IPS DF 4.7 (cell line): ENCODE measurements around the gene PLCG2.

Experiments used
- DNase-seq: peaks from one replicate; pipeline ENCODE4 v3.0.0-alpha.2; 2013; ENCODE audit warnings: low spot score; ENCODE audit errors: extremely low read depth

The PLCG2 gene

DNA sequence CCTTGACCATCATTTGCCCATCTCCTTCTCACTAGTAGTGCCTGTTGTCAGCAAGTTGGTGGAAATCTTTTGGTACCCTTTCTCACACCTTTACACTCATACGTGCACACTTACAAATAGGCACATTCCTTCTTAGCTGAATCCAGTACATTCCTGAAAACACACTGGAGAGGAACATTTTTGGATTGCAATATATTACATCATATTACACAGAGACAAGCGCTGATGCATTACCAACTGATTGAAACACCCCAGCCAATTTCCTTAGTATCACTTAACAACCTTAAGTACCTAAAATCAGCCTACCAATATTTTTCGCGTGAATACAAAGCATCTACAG lies 64.1 kb downstream of the PLCG2 start:
- DNase-seq = no peak

DNA sequence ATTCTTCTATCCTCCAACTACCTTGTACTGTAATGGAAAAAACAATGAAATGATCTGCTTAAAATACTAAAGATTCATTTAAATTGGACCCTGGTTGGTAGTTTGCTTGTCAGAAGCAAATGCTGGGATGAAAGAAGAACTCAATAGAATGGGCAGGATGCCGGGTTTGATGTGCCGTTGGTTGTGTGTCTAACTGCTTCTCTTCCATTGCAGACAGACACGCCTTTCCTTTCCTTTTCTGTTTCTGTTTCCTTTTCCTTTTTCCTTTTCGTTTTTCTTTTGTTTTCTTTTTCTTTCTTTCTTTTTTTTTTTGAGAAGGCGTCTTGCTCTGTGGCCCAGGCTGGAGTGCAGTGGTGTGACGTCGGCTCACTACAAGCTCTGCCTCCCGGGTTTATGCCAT lies 64.6 kb downstream of the PLCG2 start:
- DNase-seq = no peak

- DNase-seq = no peak
Measured at GRCh38 chr16:81846105-81846504, 67.0 kb downstream of the PLCG2 start.

- DNase-seq = no peak
Measured at GRCh38 chr16:81848306-81848853, 69.3 kb downstream of the PLCG2 start.

GRCh38 chr16:81850197-81850944 lies 71.3 kb downstream of the PLCG2 start:
- no peak for DNase-seq

DNA sequence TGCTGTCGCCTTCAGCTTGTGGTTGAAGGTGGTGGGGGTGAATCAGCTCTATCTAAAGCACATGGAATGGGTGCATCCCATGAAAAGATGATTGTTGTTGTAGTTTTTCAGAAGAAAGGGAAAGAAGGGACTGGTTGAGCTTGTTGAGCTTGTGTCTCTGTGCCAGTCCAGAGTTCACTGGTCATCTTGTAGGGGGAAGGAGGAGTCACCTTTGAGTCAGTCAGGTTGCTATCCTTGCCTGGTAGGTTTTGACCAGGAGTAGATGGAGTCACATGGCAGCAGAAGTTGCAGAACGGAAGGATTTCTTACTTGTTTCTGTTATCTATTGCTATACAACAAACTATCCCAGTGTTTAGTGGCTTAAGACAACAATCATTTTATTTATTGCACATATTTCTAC lies 73.3 kb downstream of the PLCG2 start:
- no peak for DNase-seq

DNA sequence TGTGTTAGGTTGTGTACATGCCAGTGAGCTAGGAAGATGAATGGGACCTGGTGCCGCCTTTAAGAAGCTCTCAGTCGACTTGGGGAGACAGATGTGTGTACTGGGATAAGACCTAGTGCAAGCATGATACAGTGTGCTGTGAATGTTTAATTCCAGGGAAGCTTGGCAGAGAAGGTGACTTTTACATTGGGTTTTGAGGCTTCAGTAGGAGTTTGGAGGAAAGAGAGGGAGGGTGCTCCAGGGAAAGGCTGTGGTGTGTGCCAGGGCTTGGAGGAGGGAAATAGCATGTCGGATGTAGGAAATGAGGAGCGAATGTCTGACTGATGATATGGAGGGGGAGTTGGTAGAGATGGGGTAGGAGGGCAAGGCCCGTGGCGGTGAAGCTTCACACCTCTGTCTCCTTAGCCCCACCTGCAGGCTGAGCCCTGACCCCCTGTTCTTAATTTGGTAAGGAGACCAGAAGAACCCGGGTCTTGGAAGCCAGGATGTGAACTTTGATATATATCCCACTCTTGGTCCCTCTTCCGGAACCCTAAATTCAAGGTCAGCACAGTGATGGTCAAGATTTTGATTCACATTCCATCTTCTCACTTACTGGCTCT lies 76.6 kb downstream of the PLCG2 start:
- no peak for DNase-seq

DNA sequence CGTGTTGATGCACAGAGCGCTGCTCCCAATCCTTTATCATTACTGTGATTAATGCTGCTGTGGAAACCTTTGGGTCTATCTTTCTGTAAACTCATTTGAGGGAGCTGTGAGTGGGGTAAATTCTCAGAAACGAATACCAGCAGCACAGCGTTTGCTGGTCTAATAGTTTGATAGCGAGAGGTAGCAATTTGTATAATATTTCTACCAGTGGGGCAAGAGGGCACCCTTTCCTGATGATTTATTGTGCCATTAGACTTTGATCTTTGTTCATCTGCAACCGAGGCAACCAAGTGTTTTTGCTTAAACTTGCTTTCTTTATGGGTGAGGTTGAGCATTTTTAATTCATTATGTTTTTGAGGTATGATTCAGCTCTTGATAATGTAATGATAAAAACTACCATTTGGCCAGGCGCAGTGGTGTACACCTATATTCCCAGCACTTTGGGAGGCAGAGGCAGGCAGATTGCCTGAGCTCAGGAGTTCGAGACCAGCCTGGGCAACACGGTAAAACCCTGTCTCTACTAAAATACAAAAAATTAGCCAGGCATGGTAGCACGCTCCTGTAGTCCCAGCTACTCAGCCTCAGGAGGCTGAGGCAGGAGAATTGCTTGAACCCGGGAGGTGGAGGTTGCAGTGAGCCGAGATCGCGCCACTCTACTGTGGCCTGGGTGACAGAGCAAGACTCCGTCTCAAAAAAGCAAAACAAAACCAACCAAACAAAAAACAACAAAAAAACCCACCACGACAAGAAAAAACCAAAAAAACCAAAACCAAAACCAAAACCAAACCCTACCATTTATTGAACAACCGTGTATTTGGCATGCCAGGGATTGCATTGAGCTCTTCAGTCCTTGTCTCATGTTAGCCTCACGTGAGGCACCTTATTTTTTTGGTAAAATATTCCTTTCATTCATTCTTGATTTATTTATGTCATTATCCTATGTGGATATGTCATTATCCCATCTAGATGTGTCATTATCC lies 81.5 kb downstream of the PLCG2 start:
- no peak for DNase-seq

GRCh38 chr16:81861503-81861902 lies 82.4 kb downstream of the PLCG2 start:
- no peak for DNase-seq

- no peak for DNase-seq
Measured at GRCh38 chr16:81861915-81862314, 82.8 kb downstream of the PLCG2 start.

- DNase-seq = no peak
Measured at GRCh38 chr16:81863630-81864352, 84.7 kb downstream of the PLCG2 start.

GRCh38 chr16:81864646-81865382 lies 85.7 kb downstream of the PLCG2 start:
- DNase-seq = no peak

GRCh38 chr16:81866820-81867440 lies 87.8 kb downstream of the PLCG2 start:
- DNase-seq = no peak

DNA sequence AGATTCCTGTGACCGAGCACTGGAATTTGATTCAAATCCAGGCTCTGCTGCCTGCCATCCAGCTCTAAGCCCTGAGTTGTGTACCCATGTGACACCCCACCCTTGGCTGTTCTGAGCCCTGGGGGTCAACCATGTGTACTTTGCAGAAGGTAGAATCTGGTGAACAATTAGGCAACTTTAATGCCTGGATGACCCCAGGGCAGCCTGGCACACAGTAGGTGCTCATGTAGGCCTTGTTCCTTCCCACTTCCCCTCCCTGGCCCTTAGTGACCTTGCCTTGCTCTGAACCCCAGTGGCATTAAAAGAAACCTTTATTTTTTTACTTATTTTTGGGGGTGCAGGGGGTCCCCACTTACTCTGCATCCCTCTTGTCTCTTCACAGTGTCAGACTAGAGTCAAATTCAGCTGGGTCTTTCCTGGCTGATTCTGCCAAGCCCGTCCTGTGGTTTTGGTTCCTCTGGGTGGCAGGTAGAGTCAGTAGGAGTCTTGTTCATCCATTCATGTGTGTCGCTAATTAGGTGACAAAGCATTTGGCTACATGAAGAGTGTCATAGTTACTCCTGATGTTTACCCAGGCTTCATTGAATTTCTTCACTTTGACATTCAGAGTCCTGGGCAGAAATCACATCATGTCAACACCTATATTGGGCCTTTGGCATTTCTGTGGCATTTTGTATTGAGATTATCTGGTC lies 89.1 kb downstream of the PLCG2 start:
- DNase-seq = no peak

DNA sequence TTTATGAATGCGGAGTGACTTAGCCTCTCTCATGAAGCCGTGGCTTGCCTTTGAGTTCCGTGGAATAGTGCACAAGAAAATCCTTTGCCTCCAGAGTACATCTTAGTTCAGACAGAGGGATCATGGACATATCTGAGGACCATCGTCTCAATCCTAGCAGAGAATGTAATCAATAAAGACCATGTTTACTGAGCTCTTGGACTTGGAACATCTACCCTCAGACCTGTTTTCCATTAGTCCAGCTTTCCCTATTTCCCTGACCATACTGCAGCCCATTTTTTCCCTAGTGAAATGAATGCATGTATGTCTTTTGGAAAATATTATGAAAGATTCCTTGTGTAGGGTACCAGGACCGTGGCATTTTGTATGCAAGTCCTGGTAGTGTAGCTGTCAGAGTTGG lies 90.2 kb downstream of the PLCG2 start:
- no peak for DNase-seq

DNA sequence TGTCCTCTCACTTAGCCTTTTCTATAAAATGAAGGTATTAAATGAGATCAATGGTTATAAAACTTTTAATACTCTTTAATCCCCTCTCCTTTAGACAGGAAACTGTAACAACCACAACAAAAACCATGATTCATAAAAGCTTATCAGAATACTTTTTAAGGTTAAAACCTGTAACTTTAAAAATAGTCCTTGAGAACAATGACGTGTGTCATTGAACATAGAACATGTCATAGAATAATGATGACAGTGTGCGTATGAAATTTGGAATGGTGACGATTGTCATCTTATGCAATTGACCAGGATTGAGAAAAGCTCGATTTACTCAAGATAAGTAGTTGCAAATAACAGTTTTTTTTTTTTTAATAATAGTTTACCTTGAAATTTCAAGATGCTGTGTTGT lies 94.1 kb downstream of the PLCG2 start:
- DNase-seq = no peak

- no peak for DNase-seq
Measured at GRCh38 chr16:81873843-81874752, 95.0 kb downstream of the PLCG2 start.

GRCh38 chr16:81875461-81875860 lies 96.4 kb downstream of the PLCG2 start:
- DNase-seq = no peak
